Measurements from ENCODE around the gene GTF2H3.

Gene GTF2H3

DNA sequence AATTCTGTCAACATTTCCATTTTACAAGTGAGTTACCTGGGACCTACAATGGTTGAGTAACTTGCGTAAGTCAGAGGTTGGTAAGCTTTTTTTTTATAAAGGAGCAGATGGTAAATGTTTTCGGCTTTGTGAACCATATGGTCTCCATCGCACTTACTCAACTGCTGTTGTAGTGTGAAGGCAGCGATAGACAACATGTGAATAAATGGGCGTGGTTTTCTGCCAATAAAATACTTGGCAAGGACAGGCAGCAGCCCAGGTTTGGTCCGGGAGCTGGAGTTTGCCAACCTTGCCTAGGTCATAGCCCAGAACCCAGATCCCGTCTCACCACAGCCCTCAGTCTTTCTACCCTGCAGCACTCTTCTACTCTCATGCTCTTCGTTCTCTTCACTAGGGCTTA lies 25.4 kb upstream of the GTF2H3 start:
- Histone ChIP-seq H3K4me3 (no peak overlapping the region), H3K36me3 (peaks cover 54 to 90% (median 71%) of the 10 kb centered on the region in 3 donors), H3K27me3 (no peaks in the 10 kb centered on the region), H3K4me1 (peaks cover 0 to 4% (median 1%) of the 10 kb centered on the region in 4 donors), H3K9me3 (no peaks in the 10 kb centered on the region), H3K27ac (no peak overlapping the region)
- TF ChIP-seq, protein P1, sequence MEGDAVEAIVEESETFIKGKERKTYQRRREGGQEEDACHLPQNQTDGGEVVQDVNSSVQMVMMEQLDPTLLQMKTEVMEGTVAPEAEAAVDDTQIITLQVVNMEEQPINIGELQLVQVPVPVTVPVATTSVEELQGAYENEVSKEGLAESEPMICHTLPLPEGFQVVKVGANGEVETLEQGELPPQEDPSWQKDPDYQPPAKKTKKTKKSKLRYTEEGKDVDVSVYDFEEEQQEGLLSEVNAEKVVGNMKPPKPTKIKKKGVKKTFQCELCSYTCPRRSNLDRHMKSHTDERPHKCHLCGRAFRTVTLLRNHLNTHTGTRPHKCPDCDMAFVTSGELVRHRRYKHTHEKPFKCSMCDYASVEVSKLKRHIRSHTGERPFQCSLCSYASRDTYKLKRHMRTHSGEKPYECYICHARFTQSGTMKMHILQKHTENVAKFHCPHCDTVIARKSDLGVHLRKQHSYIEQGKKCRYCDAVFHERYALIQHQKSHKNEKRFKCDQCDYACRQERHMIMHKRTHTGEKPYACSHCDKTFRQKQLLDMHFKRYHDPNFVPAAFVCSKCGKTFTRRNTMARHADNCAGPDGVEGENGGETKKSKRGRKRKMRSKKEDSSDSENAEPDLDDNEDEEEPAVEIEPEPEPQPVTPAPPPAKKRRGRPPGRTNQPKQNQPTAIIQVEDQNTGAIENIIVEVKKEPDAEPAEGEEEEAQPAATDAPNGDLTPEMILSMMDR (IDR thresholded peaks at IDR 0.05), result no peak
- no peak for DNase-seq
- intact Hi-C loops (cut with DNase I; ENCODE audit: low total_unique reads), result no loop called here

DNA sequence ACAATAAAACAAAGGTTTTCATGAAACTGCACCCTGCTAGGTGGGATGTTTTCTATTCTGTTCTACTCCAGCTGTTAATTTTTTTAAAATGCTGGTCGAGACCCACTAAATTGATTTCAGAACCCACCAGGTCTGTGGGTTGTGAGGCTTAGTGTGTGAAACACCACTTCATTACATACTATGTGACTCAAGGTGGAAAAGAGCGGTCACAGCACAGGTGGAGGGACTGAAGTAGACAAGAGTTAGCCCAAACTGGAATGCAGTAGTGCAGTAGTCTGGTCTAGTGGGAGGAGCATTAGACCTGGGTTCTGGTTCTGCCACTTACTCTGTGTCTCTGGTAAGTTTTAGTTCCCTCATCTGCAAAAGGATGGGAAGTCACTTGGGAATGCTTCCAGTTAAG lies 19.5 kb upstream of the GTF2H3 start:
- H3K27ac ChIP-seq, result no peak overlapping the region
- peaks cover 71 to 100% (median 89%) of the 10 kb centered on the region in 3 donors for H3K36me3 ChIP-seq
- no peaks in the 10 kb centered on the region for H3K27me3 ChIP-seq
- no peaks in the 10 kb centered on the region for H3K9me3 ChIP-seq
- no peak for DNase-seq
- no peak overlapping the region for H3K4me3 ChIP-seq
- no peaks in the 10 kb centered on the region for H3K4me1 ChIP-seq
- TF ChIP-seq, protein P1 (IDR thresholded peaks at IDR 0.05), result no peak
- intact Hi-C loops (cut with DNase I; ENCODE audit: low total_unique reads), result no loop called here

DNA sequence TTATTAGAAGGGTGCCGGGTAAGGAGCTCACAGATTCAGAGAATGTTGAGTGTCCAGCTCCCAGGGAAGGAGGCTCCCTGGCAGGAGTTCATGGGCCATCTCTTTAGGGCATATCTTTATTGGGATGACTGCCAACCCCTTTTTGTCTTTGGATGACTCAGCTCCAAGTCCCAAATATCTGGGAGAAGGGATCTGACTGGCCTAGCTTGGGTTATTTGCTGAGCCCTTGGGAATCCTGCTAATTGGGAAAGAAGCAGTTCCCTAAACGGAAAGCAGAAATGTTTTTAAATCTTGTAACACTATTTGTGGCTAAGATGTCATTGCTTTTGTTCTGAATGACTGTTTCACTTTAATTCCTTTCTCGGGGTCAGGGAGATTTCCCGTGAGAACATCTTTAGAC lies 19.1 kb upstream of the GTF2H3 start:
- H3K9me3 ChIP-seq, result no peaks in the 10 kb centered on the region
- H3K27me3 ChIP-seq, result no peaks in the 10 kb centered on the region
- intact Hi-C loops (cut with DNase I; ENCODE audit: low total_unique reads), result no loop called here
- no peak overlapping the region for H3K27ac ChIP-seq
- DNase-seq, result no peak
- H3K4me1 ChIP-seq, result no peaks in the 10 kb centered on the region
- peaks cover 72 to 100% (median 90%) of the 10 kb centered on the region in 3 donors for H3K36me3 ChIP-seq
- no peak overlapping the region for H3K4me3 ChIP-seq
- TF ChIP-seq, protein P1 (IDR thresholded peaks at IDR 0.05), result no peak

DNA sequence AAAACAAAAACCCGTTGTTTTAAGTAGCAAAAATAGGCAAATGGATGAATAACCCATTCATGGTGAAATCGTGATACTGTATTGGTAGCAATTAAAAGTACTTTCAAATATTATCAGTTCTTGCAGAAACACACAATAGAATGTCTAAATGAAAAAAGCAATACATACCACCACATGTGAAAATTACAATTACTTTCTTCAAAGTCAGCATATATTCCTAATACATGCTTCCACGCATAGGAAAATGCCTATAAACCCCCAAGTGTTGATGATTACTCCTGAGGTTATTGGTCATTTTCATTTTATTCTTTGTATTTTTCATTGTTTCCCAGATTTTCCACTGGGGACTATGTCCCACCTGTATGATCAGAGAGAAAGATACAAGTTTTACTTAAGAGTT lies 16.5 kb upstream of the GTF2H3 start:
- no peak overlapping the region for H3K4me3 ChIP-seq
- no peak for DNase-seq
- TF ChIP-seq, protein P1 (IDR thresholded peaks at IDR 0.05), result no peak
- intact Hi-C loops (cut with DNase I; ENCODE audit: low total_unique reads), result no loop called here
- no peaks in the 10 kb centered on the region for H3K27me3 ChIP-seq
- H3K36me3 ChIP-seq, result peaks cover 74 to 100% (median 84%) of the 10 kb centered on the region in 3 donors
- H3K9me3 ChIP-seq, result no peaks in the 10 kb centered on the region
- no peak overlapping the region for H3K27ac ChIP-seq
- no peaks in the 10 kb centered on the region for H3K4me1 ChIP-seq

DNA sequence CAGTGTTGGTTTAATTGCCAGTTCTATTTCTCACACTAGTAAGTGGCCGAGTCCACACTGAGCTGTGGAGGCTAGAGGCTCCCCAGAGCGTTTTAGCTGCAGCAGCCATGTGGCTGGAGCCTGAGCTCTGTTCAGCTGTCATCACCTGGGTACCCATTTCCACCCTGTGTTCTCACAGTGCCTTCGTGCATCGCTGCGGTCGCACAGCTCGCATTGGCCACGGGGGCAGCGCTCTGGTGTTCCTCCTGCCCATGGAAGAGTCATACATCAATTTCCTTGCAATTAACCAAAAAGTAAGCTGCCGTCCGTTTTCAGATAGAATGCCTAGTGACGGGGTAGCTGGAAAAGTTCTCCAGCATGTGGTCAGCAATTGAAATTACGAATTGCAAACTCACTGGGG lies 16.0 kb upstream of the GTF2H3 start:
- DNase-seq, result no peak
- peaks cover 78 to 100% (median 84%) of the 10 kb centered on the region in 3 donors for H3K36me3 ChIP-seq
- intact Hi-C loops (cut with DNase I; ENCODE audit: low total_unique reads), result no loop called here
- H3K4me1 ChIP-seq, result no peaks in the 10 kb centered on the region
- no peak overlapping the region for H3K27ac ChIP-seq
- no peaks in the 10 kb centered on the region for H3K9me3 ChIP-seq
- no peak overlapping the region for H3K4me3 ChIP-seq
- no peaks in the 10 kb centered on the region for H3K27me3 ChIP-seq
- TF ChIP-seq, protein P1 (IDR thresholded peaks at IDR 0.05), result no peak

DNA sequence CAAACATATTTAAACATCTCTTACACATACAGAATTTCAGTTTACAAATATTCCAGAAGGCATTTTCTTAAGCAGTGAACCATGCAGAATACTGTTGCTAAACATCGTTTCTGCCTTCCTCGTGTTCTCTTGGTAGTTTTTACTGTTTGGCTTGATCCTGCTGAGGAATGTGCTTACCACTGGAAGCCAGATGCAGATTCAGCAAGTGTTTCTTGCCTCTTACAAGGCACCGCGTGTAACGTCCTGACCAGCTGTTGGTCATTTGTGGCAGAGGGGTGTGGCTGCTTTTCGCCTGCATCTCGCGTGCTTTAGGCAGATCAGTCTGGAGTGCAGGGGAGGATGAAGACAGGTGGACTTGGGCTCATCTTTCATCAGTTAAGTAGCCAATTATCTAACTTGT lies 12.5 kb upstream of the GTF2H3 start:
- TF ChIP-seq, protein P1 (IDR thresholded peaks at IDR 0.05), result no peak
- Histone ChIP-seq H3K27ac (no peak overlapping the region), H3K4me3 (no peak overlapping the region), H3K36me3 (peaks cover 84 to 100% (median 84%) of the 10 kb centered on the region in 3 donors), H3K4me1 (no peaks in the 10 kb centered on the region), H3K27me3 (no peaks in the 10 kb centered on the region), H3K9me3 (no peaks in the 10 kb centered on the region)
- DNase-seq, result no peak
- intact Hi-C loops (cut with DNase I; ENCODE audit: low total_unique reads), result no loop called here

All from tibial artery (tissue), 4 donors.